ENCODE data around the gene DNTTIP2. TPM values are rescaled to one million over a fixed set of nuclear protein-coding genes. Genes with fewer than 3 reads are reported as not detected.

DNTTIP2 gene
- total and polyA plus RNA-seq, 2 donors (not counting 1 experiment from before 2014, with no cell fraction given): 19.2 to 32.8 TPM

- Histone ChIP-seq H3K27ac (ENCODE audit: insufficient read depth, low read length) (no peak overlapping the region), H3K9me3 (ENCODE audit: control insufficient read depth, insufficient read depth, low read depth, low read length) (no peaks in the 10 kb centered on the region), H3K4me2 (ENCODE audit: extremely low read depth, insufficient read depth, low read length) (no peak overlapping the region), H3K4me3 (replicated peaks in 1 of 4; ENCODE audit: control extremely low read depth in 1 of 4, insufficient read depth in 1 of 4, low read depth in 3 of 4, low read length in 4 of 4) (no peak overlapping the region), H3K9ac (ENCODE audit: insufficient read depth, low read length) (no peak overlapping the region), H2AFZ (ENCODE audit: low read length) (no peak overlapping the region), H3K36me3 (ENCODE audit: control insufficient read depth, insufficient read depth, low read length) (no peaks in the 10 kb centered on the region), H3K79me2 (ENCODE audit: control insufficient read depth, insufficient read depth, low read length) (no peaks in the 10 kb centered on the region), H4K20me1 (ENCODE audit: control insufficient read depth, extremely low read depth, insufficient read depth, low read length) (no peaks in the 10 kb centered on the region), H3K4me1 (ENCODE audit: control insufficient read depth, extremely low read depth, insufficient read depth, low read length) (peaks cover 8% of the 10 kb centered on the region), H3K27me3 (ENCODE audit: control insufficient read depth, insufficient read depth, low read length) (no peaks in the 10 kb centered on the region)
- DNase-seq (ENCODE audit: low read depth in 2 of 2): no peak
- TF ChIP-seq EZH2 (IDR thresholded peaks at IDR 0.05; ENCODE audit: low read length, missing control alignments): no peak
- TF ChIP-seq, protein P1, sequence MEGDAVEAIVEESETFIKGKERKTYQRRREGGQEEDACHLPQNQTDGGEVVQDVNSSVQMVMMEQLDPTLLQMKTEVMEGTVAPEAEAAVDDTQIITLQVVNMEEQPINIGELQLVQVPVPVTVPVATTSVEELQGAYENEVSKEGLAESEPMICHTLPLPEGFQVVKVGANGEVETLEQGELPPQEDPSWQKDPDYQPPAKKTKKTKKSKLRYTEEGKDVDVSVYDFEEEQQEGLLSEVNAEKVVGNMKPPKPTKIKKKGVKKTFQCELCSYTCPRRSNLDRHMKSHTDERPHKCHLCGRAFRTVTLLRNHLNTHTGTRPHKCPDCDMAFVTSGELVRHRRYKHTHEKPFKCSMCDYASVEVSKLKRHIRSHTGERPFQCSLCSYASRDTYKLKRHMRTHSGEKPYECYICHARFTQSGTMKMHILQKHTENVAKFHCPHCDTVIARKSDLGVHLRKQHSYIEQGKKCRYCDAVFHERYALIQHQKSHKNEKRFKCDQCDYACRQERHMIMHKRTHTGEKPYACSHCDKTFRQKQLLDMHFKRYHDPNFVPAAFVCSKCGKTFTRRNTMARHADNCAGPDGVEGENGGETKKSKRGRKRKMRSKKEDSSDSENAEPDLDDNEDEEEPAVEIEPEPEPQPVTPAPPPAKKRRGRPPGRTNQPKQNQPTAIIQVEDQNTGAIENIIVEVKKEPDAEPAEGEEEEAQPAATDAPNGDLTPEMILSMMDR (conservative IDR thresholded peaks at IDR 0.05 in 1 of 2, IDR thresholded peaks at IDR 0.05 in 1 of 2; ENCODE audit: low read depth in 1 of 2, low read length in 2 of 2): no peak
Observed at GRCh38 chr1:93829061-93829460, 49.9 kb downstream of the DNTTIP2 start.

- Histone ChIP-seq H3K27ac (ENCODE audit: insufficient read depth, low read length) (no peak overlapping the region), H3K9me3 (ENCODE audit: control insufficient read depth, insufficient read depth, low read depth, low read length) (no peaks in the 10 kb centered on the region), H3K4me2 (ENCODE audit: extremely low read depth, insufficient read depth, low read length) (no peak overlapping the region), H3K36me3 (ENCODE audit: control insufficient read depth, insufficient read depth, low read length) (no peaks in the 10 kb centered on the region), H3K79me2 (ENCODE audit: control insufficient read depth, insufficient read depth, low read length) (no peaks in the 10 kb centered on the region), H2AFZ (ENCODE audit: low read length) (no peak overlapping the region), H4K20me1 (ENCODE audit: control insufficient read depth, extremely low read depth, insufficient read depth, low read length) (no peaks in the 10 kb centered on the region), H3K4me3 (replicated peaks in 1 of 4; ENCODE audit: control extremely low read depth in 1 of 4, insufficient read depth in 1 of 4, low read depth in 3 of 4, low read length in 4 of 4) (no peak overlapping the region), H3K27me3 (ENCODE audit: control insufficient read depth, insufficient read depth, low read length) (no peaks in the 10 kb centered on the region), H3K4me1 (ENCODE audit: control insufficient read depth, extremely low read depth, insufficient read depth, low read length) (peaks cover 8% of the 10 kb centered on the region), H3K9ac (ENCODE audit: insufficient read depth, low read length) (no peak overlapping the region)
- DNase-seq (ENCODE audit: low read depth in 2 of 2): no peak
- TF ChIP-seq, protein P1 (conservative IDR thresholded peaks at IDR 0.05 in 1 of 2, IDR thresholded peaks at IDR 0.05 in 1 of 2; ENCODE audit: low read depth in 1 of 2, low read length in 2 of 2): no peak
- TF ChIP-seq EZH2 (IDR thresholded peaks at IDR 0.05; ENCODE audit: low read length, missing control alignments): no peak
Observed at GRCh38 chr1:93828367-93828755, 50.6 kb downstream of the DNTTIP2 start.

DNA sequence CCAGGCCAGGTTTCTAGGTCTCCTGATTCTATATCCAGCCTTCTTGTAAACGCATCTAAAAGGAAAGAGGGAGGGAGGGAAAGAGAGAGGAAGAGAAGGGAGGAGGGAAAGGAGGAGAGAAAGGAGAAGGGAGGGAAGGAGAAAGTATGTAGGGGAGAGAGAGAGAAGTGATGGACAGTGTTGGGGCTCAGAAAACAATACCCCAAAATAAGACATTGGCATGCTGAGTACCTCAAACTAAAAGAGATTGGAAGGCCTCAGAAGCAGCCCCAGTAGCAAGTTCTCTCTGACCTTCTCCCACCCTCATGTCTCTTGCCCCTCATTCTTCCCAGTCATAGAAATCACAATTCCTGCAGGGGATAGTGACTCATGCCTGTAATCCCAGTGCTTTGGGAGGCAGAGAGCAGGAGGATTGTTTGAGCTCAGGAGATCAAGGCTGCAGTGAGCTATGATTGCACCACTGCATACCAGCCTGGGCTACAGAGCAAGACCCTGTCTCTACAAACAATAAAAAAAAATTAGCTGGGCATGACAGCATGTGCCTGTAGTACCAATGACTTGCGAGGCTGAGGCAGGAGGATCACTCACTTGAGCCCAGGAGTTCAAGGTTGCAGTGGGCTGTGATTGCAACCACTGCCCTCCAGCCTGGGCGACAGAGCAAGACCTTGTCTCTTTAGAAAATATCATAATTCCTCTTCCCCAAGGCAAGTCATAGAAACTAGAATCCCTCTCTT is 51.2 kb downstream of the DNTTIP2 start:
- H3K27ac ChIP-seq (ENCODE audit: insufficient read depth, low read length): no peak overlapping the region
- no peak for DNase-seq (ENCODE audit: low read depth in 2 of 2)
- no peak overlapping the region for H3K4me2 ChIP-seq (ENCODE audit: extremely low read depth, insufficient read depth, low read length)

More for the DNA sequence above, 51.2 kb downstream of the DNTTIP2 start:
- Histone ChIP-seq H3K27me3 (ENCODE audit: control insufficient read depth, insufficient read depth, low read length) (no peaks in the 10 kb centered on the region), H4K20me1 (ENCODE audit: control insufficient read depth, extremely low read depth, insufficient read depth, low read length) (no peaks in the 10 kb centered on the region), H3K4me3 (replicated peaks in 1 of 4; ENCODE audit: control extremely low read depth in 1 of 4, insufficient read depth in 1 of 4, low read depth in 3 of 4, low read length in 4 of 4) (no peak overlapping the region), H3K79me2 (ENCODE audit: control insufficient read depth, insufficient read depth, low read length) (no peaks in the 10 kb centered on the region), H2AFZ (ENCODE audit: low read length) (no peak overlapping the region), H3K9ac (ENCODE audit: insufficient read depth, low read length) (no peak overlapping the region), H3K4me1 (ENCODE audit: control insufficient read depth, extremely low read depth, insufficient read depth, low read length) (peaks cover 8% of the 10 kb centered on the region), H3K9me3 (ENCODE audit: control insufficient read depth, insufficient read depth, low read depth, low read length) (no peaks in the 10 kb centered on the region), H3K36me3 (ENCODE audit: control insufficient read depth, insufficient read depth, low read length) (no peaks in the 10 kb centered on the region)
- TF ChIP-seq, protein P1 (conservative IDR thresholded peaks at IDR 0.05 in 1 of 2, IDR thresholded peaks at IDR 0.05 in 1 of 2; ENCODE audit: low read depth in 1 of 2, low read length in 2 of 2): no peak
- no peak for TF ChIP-seq EZH2 (IDR thresholded peaks at IDR 0.05; ENCODE audit: low read length, missing control alignments)
